Glomerular visceral epithelial cell (primary cell): ENCODE measurements around the gene MAS1.
"Not testable (repeated sequence)": the region's sequence is repeated elsewhere in the genome, so short reads cannot be mapped to it uniquely, and the experiment has no call there.

ENCODE experiments used
- DNase-seq: peaks from one replicate; pipeline ENCODE4 v3.0.0-alpha.2; 2016; ENCODE audit errors: extremely low spot score

The MAS1 gene

GRCh38 chr6:159890792-159891191 lies at the start of gene MAS1:
MAS1 (plus strand) TSS chr6:159890988; CDS start chr6:159906956, 15,968 bp downstream.
- no peak for DNase-seq

- peak; percentile 26 for DNase-seq
Observed at GRCh38 chr6:159842035-159842434, 48.8 kb upstream of the MAS1 start.

DNA sequence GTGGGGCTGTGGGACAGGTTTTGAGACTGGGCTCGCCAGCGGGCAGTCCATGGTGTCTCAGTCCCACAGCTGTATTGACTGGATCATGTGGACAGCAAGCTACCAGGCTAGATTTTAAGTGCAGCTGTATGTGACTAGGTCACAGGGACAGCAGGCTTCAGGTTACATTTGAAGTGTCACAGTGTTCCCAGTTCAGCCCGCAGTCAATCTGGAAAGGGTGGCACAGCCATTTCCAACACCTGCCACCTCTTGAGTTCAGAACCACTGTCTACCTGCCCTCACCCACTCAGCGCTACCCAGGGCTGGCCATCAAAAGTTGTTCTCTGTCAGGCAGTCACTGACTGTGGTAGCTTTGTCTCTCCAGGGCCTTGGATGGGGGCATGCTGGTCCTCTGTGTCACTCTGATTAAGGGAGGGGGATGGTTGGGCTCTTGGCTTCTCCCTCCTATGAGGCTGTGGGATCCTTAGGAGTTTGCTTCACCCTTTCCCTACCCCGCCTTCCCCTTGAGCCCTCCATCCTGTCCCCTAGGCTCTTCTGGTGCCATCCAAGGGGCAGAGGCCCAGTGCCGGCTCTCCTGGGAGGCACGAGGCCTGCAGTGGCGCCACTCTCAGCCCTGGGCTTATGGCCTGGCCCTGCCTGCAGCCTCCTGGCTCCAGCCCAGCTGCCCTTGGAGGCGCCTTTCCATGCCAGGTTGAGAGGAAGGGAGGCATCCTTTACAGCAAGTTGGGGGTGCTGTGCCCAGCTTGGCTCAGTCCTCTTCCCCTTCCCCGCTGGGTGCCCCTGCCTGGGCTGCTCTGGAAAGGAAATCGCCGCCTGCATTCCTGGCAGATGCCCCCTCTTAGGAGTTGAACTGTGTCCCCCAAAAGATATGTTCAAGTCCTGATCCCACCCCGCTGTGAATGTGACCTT lies 45.8 kb upstream of the MAS1 start:
- DNase-seq: no peak

- DNase-seq: not testable (repeated sequence)
Observed at GRCh38 chr6:159848552-159848951, 42.2 kb upstream of the MAS1 start.

DNA sequence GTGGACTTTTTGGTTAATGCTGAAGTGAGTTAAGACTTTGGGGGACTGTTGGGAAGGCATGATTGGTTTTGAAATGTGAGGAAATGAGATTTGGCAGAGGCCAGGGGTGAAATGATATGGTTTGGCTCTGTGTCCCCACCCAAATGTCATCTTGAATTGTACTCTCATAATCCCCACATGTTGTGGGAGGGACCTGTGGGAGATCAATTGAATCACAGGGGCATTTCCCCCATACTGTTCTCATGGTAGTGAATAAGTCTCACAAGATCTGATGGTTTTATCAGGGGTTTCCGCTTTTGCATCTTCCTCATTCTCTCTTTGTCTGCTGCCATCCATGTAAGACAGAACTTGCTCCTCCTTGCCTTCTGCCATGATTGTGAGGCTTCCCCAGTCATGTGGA lies 40.9 kb upstream of the MAS1 start:
- DNase-seq: not testable (repeated sequence)

DNA sequence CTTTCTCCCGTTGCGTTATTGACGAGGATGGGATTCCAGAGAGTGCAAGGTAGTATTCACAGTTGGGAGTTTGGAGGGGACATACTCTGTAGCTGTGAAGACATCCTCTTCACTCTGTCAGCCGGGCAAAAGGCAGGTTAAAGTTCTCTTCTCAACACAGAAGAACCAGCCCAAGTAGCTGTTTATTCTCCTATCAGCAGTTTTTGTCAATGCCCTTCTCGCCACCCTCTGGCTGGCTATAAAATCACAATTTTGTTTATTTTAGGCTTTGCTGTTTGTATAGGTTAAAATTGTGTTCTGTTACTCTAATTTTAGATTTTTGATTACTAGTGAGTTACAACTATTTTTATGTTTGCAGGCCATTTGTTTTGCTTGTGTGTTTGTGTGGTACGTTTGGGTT lies 37.9 kb upstream of the MAS1 start:
- no peak for DNase-seq

GRCh38 chr6:159853754-159854153 lies 37.0 kb upstream of the MAS1 start:
- no peak for DNase-seq

GRCh38 chr6:159854959-159855358 lies 35.8 kb upstream of the MAS1 start:
- no peak for DNase-seq

DNA sequence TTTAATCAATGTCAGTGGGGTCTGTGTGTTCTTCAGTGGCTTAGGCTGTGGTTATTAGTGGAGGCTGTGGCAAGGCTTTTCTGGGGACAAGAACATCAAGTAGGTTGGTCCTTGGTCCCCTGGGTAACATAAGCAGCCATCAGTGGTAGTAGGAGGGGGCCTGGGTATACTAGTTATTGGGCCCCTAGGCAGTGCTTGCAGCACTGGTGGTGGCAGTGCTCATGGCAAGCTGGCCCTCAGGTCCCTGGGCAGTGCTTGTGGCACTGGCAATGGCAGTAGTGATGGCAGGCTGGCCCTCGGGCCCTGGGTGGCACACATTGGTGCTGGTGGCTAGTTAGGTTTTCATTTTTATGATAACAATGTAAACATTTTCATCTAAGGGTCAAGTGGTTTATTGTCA lies 32.5 kb upstream of the MAS1 start:
- DNase-seq: no peak

GRCh38 chr6:159860482-159860881 lies 30.3 kb upstream of the MAS1 start:
- no peak for DNase-seq

DNA sequence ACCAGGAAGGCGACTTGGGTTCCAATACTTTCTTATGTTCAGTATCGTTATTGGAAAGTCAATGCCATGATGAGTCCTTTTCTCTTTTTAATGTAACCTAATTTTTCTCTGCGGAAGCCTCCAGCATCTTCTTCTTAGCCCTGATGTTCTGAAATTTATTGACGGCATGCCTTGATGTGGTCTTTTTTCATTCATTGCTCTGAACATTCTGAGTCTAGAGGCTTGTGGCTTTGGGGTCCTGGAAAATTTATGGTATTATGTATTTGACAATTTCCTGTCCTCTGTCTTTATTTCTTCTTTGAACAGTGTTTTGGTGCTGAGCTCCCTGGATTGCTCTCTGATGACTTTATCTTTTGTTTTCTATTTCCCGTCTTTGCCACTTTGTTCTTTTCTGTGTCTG lies 28.7 kb upstream of the MAS1 start:
- no peak for DNase-seq

DNA sequence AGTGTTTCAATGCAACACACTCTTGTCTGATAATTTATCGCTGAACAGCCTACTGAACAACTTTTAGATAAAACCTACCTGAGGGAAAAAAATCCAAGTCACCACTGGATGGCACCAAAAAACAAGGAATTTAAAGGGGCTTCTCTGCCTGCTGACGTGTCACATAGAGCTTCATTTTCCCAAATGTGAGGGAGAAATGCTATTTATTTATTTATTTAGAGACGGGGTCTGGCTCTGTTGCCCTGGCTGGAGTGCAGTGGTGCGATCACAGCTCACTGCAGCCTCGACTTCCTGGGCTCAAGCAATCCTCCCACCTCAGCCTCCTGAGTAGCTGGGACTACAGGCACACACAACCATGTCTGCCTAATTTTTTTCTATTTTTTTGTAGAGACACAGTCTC lies 27.4 kb upstream of the MAS1 start:
- DNase-seq: peak; percentile 68

- DNase-seq: no peak
Observed at GRCh38 chr6:159865226-159865920, 25.4 kb upstream of the MAS1 start.

- no peak for DNase-seq
Observed at GRCh38 chr6:159866286-159867247, 24.2 kb upstream of the MAS1 start.

DNA sequence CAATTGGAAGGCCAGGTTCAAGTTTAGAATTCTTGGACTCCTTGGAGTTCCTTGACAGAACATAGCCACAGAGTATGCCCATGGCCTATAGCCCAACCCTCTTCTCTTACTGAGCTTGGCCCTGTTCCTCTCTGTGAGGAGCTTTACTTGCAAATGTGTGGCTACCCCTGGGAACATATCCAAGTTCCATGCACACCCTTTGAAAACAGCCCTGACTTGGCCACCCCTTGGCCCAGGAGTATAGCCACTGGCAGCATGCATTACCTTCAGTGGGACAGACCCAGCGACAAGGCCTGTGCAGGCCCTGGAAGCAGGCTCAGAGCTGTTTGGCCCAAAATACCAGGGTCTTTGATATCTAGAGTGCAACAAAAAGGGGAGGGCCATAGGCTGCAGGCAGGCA lies 19.5 kb upstream of the MAS1 start:
- no peak for DNase-seq

DNA sequence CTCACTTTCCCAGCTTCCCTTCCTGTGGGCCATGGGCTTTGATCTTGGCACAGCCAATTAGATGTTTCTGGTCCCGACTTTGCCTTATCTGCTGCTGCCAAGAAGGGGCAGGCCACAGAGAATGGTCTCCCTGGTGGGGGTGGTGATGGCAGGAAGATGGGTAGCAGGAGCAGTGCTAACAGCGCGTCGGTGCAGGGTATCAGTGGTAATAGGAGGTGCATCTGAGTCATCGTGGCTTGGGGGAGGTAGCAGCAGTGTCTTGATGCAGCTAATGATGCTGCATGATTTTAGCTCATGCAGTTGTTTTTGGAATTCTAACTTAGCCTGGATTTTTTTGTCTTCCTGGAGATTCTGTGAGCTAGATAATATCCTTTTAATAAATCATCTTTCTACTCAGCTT lies 18.9 kb upstream of the MAS1 start:
- peak; percentile 18 for DNase-seq

DNA sequence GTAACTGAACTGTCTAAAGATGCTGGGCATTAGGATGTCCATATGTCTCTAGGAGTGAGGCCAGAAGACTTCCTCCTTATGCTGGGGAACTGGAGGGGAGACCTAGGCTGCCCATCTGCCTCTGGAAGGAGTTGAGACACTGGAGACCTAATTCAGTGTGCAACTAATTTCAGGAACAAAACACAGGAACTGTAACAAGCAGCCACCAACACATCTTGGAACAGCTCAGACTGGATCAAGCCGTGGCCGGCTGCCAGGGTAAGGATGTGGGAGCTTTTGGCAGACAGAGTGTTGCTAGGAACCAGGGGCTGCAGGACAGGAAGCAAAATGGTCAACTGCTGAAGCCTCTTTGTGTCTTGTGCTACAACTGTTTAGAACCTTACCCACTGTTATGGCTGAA lies 16.4 kb upstream of the MAS1 start:
- DNase-seq: no peak

DNA sequence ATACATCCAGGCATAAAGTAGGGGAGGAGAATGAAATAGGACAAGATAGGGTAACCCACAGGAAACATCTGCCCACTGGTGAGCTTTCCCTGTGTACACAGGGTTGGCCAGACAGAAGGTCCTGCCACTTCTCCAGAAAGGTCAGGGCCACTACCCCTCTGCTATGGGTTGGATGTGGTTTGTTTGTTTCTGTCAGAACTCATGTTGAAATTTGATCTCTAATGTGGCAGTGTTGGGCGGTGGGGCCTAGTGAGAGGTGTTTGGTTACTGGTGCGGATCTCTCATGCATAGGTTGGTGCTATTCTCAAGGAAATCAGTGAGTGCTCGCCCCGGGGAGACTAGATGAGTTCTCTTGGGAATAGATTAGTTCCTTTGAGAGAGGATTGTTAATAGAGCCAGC lies 15.6 kb upstream of the MAS1 start:
- no peak for DNase-seq

DNA sequence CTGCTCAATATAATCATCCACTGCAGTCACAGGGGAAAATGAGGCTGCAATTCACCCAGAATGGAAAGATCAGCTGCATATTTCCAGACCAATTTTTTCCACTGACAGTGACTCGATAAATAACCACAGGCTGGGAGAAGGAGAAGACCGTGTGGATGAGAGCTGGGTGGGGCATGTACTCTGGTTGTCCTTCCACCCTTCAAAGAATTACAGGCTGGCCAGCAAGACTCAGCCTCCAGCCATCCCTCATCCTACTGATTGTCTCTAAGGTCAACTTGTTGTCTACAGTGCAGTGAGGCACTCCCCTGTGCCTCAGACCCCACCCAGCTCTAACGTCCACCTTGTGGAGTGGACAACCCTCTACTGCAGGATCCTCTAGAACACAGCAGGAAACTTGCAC lies 14.5 kb upstream of the MAS1 start:
- DNase-seq: no peak

- DNase-seq: no peak
Observed at GRCh38 chr6:159877256-159877808, 13.5 kb upstream of the MAS1 start.

DNA sequence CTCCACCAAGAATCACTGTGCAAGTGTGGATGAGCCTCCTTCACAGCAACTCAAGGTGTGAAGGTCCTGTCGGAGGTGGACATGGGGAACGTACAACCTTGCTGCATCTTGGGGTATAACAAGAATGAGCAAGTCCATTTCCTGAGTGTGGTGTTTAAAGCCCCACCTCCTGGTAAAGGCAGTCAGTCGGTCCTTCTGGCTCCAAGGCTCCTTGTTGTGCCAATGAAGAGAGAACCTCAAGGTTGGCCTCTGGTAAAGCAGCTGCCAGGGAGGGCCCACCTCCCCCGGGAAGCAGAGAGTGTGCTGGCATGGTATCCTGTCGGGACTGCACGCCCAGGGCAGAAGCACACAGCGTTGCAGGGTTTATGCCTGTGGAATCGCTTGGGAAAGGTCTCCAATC lies 12.4 kb upstream of the MAS1 start:
- no peak for DNase-seq

GRCh38 chr6:159879856-159880255 lies 10.9 kb upstream of the MAS1 start:
- DNase-seq: no peak
